Trophoblast cell (in vitro differentiated cells and primary cell): ENCODE results near the gene CCL28.

Source experiments
- DNase-seq, 2 donors: peaks; one replicate each; pipeline ENCODE4 v3.0.0-alpha.2; 2016
- H2AFZ ChIP-seq: 2 replicates; pipeline ENCODE4 v1.6.1; 2013; ENCODE audit warnings: low read length, moderate library complexity, mild to moderate bottlenecking; ENCODE audit not compliant: insufficient read depth, poor library complexity
- H2AK5ac ChIP-seq: 2 replicates; pipeline ENCODE4 v1.6.1; 2013; ENCODE audit warnings: mild to moderate bottlenecking, low read length
- H2BK120ac ChIP-seq: 2 replicates; pipeline ENCODE4 v1.6.1; 2013; ENCODE audit warnings: low read length, mild to moderate bottlenecking, moderate library complexity; ENCODE audit not compliant: insufficient read depth, poor library complexity
- H2BK12ac ChIP-seq: 2 replicates; pipeline ENCODE4 v1.6.1; 2013; ENCODE audit warnings: mild to moderate bottlenecking, low read length, moderate library complexity
- H2BK5ac ChIP-seq: 2 replicates; pipeline ENCODE4 v1.6.1; 2013; ENCODE audit warnings: low read length, low read depth, moderate library complexity, mild to moderate bottlenecking; ENCODE audit not compliant: poor library complexity
- H3K14ac ChIP-seq: 2 replicates; pipeline ENCODE4 v1.6.1; 2013; ENCODE audit warnings: mild to moderate bottlenecking, low read length
- H3K18ac ChIP-seq: 2 replicates; pipeline ENCODE4 v1.6.1; 2013; ENCODE audit warnings: mild to moderate bottlenecking, low read length
- H3K23ac ChIP-seq: 2 replicates; pipeline ENCODE4 v1.6.1; 2013; ENCODE audit warnings: low read length
- H3K27ac ChIP-seq: 2 replicates; pipeline ENCODE4 v1.5.1; 2013; ENCODE audit warnings: low read depth, mild to moderate bottlenecking, inconsistent platforms, low read length, moderate library complexity
- H3K27me3 ChIP-seq: 2 replicates; pipeline ENCODE4 v1.6.1; 2013; ENCODE audit warnings: inconsistent platforms, mild to moderate bottlenecking, low read length, moderate library complexity; ENCODE audit not compliant: insufficient read depth
- H3K36me3 ChIP-seq, 2 experiments: 1 replicate in 1 of 2; 2 replicates in 1 of 2; pipeline ENCODE4 v1.6.1; 2013; ENCODE audit warnings: low read length in 2 of 2, mild to moderate bottlenecking in 2 of 2, moderate library complexity in 1 of 2; ENCODE audit not compliant: insufficient read depth in 2 of 2, control insufficient read depth in 1 of 2
- H3K4ac ChIP-seq: 2 replicates; pipeline ENCODE4 v1.6.1; 2013; ENCODE audit warnings: low read depth, mild to moderate bottlenecking, low read length, moderate library complexity
- H3K4me1 ChIP-seq, 2 experiments: 1 replicate in 1 of 2; 2 replicates in 1 of 2; pipeline ENCODE4 v1.6.1; 2013; ENCODE audit warnings: low read length in 2 of 2, mild to moderate bottlenecking in 2 of 2, moderate library complexity in 1 of 2; ENCODE audit not compliant: insufficient read depth in 2 of 2, control insufficient read depth in 1 of 2
- H3K4me2 ChIP-seq: 2 replicates; pipeline ENCODE4 v1.6.1; 2013; ENCODE audit warnings: inconsistent platforms, mild to moderate bottlenecking, low read length, moderate library complexity
- H3K4me3 ChIP-seq: 2 replicates; pipeline ENCODE4 v1.5.1; 2013; ENCODE audit warnings: mild to moderate bottlenecking, low read depth, low read length, inconsistent platforms
- H3K79me1 ChIP-seq: one replicate; pipeline ENCODE4 v1.6.1; 2013; ENCODE audit warnings: low read length
- H3K79me2 ChIP-seq: 2 replicates; pipeline ENCODE4 v1.6.1; 2013; ENCODE audit warnings: low read length, mild to moderate bottlenecking; ENCODE audit not compliant: control insufficient read depth, insufficient read depth, poor library complexity
- H3K9ac ChIP-seq: 2 replicates; pipeline ENCODE4 v1.6.1; 2013; ENCODE audit warnings: mild to moderate bottlenecking, low read length
- H3K9me3 ChIP-seq: 2 replicates; pipeline ENCODE4 v1.6.1; 2013; ENCODE audit warnings: low read depth, mild to moderate bottlenecking, control low read depth, inconsistent platforms, low read length; ENCODE audit not compliant: insufficient read depth
- H4K12ac ChIP-seq: 2 replicates; pipeline ENCODE4 v1.6.1; 2013; ENCODE audit warnings: low read depth, mild to moderate bottlenecking, low read length, moderate library complexity
- H4K8ac ChIP-seq: 2 replicates; pipeline ENCODE4 v1.6.1; 2013; ENCODE audit warnings: low read depth, mild to moderate bottlenecking, low read length, moderate library complexity
- H4K91ac ChIP-seq: one replicate; pipeline ENCODE4 v1.6.1; 2013; ENCODE audit warnings: low read depth, mild to moderate bottlenecking, low read length, moderate library complexity
- WGBS: extraction: QIAGEN DNeasy Blood & Tissue Kit; methylation state at CpG from one replicate; pipeline ENCODE4 v1.1.7; 2013; ENCODE audit warnings: missing lambda C conversion rate; ENCODE audit not compliant: insufficient read length, insufficient coverage; ENCODE audit errors: extremely low coverage; 5-methylcytosine and 5-hydroxymethylcytosine counted together

The CCL28 gene

DNA sequence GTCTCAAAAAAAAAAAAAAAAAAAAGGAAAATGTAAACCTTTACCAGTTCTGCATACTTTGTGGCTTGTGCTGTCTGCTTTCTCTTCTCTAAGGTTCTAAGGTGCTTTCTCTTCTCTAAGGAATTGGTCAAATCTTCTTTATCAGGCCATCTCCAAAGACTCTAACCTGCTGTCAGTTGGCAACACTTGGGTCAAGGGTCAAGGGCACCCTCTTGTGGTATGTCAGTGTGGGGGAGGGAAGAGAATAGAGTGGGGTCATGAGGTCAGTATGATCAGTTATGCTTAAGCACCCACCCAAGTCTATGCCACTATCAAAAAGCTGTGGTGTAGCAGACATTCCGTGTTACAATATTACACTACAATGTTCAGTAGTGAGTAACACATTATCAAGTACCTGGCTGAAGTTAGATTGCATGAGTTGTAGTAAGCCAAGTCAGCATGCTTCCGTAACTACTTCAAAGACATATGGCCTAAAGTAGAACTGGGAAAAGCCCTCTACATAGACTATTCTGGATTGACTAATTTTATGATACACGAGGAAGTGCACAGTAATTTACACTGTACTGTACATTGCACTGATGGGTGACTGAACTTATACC lies 25.0 kb upstream of the CCL28 start:
- Histone ChIP-seq H3K4me2 (no peak overlapping the region), H3K14ac (no peak overlapping the region), H3K9ac (no peak overlapping the region), H4K12ac (no peak overlapping the region), H3K4me3 (no peak overlapping the region), H3K27ac (no peak overlapping the region), H3K18ac (no peak overlapping the region), H4K8ac (no peak overlapping the region), H2BK12ac (no peak overlapping the region), H3K79me2 (no peaks in the 10 kb centered on the region), H3K23ac (no peak overlapping the region), H2AK5ac (no peak overlapping the region), H2BK5ac (no peak overlapping the region), H4K91ac (no peak overlapping the region), H2AFZ (no peak overlapping the region), H3K79me1 (no peaks in the 10 kb centered on the region), H3K4me1 (peaks cover 2 to 3% of the 10 kb centered on the region in 2 experiments), H3K36me3 (no peaks in the 10 kb centered on the region), H2BK120ac (no peak overlapping the region), H3K4ac (no peak overlapping the region), H3K27me3 (no peaks in the 10 kb centered on the region), H3K9me3 (no peaks in the 10 kb centered on the region)
- no peak for DNase-seq
- WGBS = no CpG with 5 or more reads among the region's 3 CpGs

DNA sequence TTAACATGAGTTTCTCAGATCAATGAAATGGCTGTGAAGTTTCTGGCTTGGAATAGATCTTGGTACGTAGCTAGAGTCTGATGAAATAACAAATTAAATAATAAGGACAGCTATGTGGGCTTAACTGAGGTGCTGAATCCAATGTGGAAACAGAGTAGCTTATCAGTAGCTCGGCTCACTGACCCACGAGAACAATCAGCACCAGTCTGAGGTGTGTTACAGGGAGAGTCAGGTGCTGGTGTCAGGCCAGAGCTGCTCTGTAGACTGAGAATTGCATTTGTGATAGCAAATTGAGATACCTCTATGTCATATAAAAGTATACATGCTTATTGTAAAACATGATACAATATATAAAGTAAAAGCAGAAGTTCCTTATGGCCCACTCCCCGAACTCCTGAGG lies 21.2 kb upstream of the CCL28 start:
- H3K18ac ChIP-seq = no peak overlapping the region
- no peak overlapping the region for H4K8ac ChIP-seq
- H3K9me3 ChIP-seq = no peaks in the 10 kb centered on the region
- no peak overlapping the region for H3K23ac ChIP-seq
- no peak overlapping the region for H3K14ac ChIP-seq
- WGBS = no CpG with 5 or more reads among the region's 4 CpGs
- H3K36me3 ChIP-seq = no peaks in the 10 kb centered on the region
- H3K79me2 ChIP-seq = no peaks in the 10 kb centered on the region
- no peak overlapping the region for H4K12ac ChIP-seq
- H2BK120ac ChIP-seq = no peak overlapping the region
- no peak overlapping the region for H2AFZ ChIP-seq
- no peak overlapping the region for H2BK5ac ChIP-seq
- H3K9ac ChIP-seq = no peak overlapping the region
- H2AK5ac ChIP-seq = no peak overlapping the region
- no peaks in the 10 kb centered on the region for H3K79me1 ChIP-seq
- no peak overlapping the region for H4K91ac ChIP-seq
- no peak for DNase-seq
- H3K4me3 ChIP-seq = no peak overlapping the region
- no peak overlapping the region for H2BK12ac ChIP-seq
- no peaks in the 10 kb centered on the region for H3K27me3 ChIP-seq
- no peak overlapping the region for H3K4me2 ChIP-seq
- peaks cover 3 to 5% of the 10 kb centered on the region in 2 experiments for H3K4me1 ChIP-seq
- H3K27ac ChIP-seq = no peak overlapping the region
- no peak overlapping the region for H3K4ac ChIP-seq

GRCh38 chr5:43432486-43433375 lies 20.5 kb upstream of the CCL28 start:
- no peak overlapping the region for H3K27ac ChIP-seq
- no peaks in the 10 kb centered on the region for H3K79me2 ChIP-seq
- H3K23ac ChIP-seq = no peak overlapping the region
- H3K4me2 ChIP-seq = no peak overlapping the region
- H3K14ac ChIP-seq = no peak overlapping the region
- H4K91ac ChIP-seq = no peak overlapping the region
- DNase-seq = peak; percentile 70 to 79
- H4K12ac ChIP-seq = no peak overlapping the region
- H3K4me1 ChIP-seq = peaks cover 3 to 7% of the 10 kb centered on the region in 2 experiments
- peak overlapping the region; percentile 2 for H2BK5ac ChIP-seq
- WGBS = no CpG with 5 or more reads among the region's 3 CpGs
- no peak overlapping the region for H2AK5ac ChIP-seq
- no peaks in the 10 kb centered on the region for H3K9me3 ChIP-seq
- no peaks in the 10 kb centered on the region for H3K79me1 ChIP-seq
- H3K36me3 ChIP-seq = no peaks in the 10 kb centered on the region
- no peak overlapping the region for H3K4me3 ChIP-seq
- no peaks in the 10 kb centered on the region for H3K27me3 ChIP-seq
- H4K8ac ChIP-seq = no peak overlapping the region
- no peak overlapping the region for H2BK12ac ChIP-seq
- H3K9ac ChIP-seq = no peak overlapping the region
- no peak overlapping the region for H2BK120ac ChIP-seq
- no peak overlapping the region for H3K18ac ChIP-seq
- H2AFZ ChIP-seq = no peak overlapping the region
- H3K4ac ChIP-seq = no peak overlapping the region

- Histone ChIP-seq H3K27ac (peak overlapping the region; percentile 54), H4K12ac (no peak overlapping the region), H3K27me3 (no peaks in the 10 kb centered on the region), H3K36me3 (no peaks in the 10 kb centered on the region), H3K14ac (no peak overlapping the region), H3K79me1 (no peaks in the 10 kb centered on the region), H3K4ac (no peak overlapping the region), H2AFZ (no peak overlapping the region), H3K9ac (no peak overlapping the region), H3K4me3 (no peak overlapping the region), H3K4me2 (no peak overlapping the region), H2BK12ac (no peak overlapping the region), H4K8ac (no peak overlapping the region), H4K91ac (peak overlapping the region; percentile 47), H3K79me2 (no peaks in the 10 kb centered on the region), H2BK5ac (no peak overlapping the region), H3K4me1 (peaks cover 3 to 7% of the 10 kb centered on the region in 2 experiments), H3K23ac (no peak overlapping the region), H3K9me3 (no peaks in the 10 kb centered on the region), H3K18ac (no peak overlapping the region), H2BK120ac (no peak overlapping the region), H2AK5ac (no peak overlapping the region)
- peak in 1 of 2 donors; percentile 18 for DNase-seq
- no CpG with 5 or more reads among the region's 2 CpGs for WGBS
These were observed 17.5 kb upstream of the CCL28 start for GRCh38 chr5:43429706-43430105.
